Smooth muscle cell (in vitro differentiated cells): ENCODE measurements around the gene SLAMF9. TPM values are rescaled to one million over a fixed set of nuclear protein-coding genes. Genes with fewer than 3 reads are reported as not detected.
"Not testable (repeated sequence)": the region's sequence is repeated elsewhere in the genome, so short reads cannot be mapped to it uniquely, and the experiment has no call there.

Source experiments
- DNase-seq: peaks from one replicate; lab custom pipeline; 2025; ENCODE audit not compliant: unreplicated experiment; lab: John Stamatoyannopoulos, UW
- H2AFZ ChIP-seq: fragments of 200-600 bp; sonication (generic); 2 replicates; pipeline ENCODE4 v1.6.0; 2016; ENCODE audit warnings: antibody characterized with exemption, low read depth, mild to moderate bottlenecking
- H3F3A ChIP-seq: fragments of 200-600 bp; sonication (generic); 2 replicates; pipeline ENCODE4 v1.6.0; 2017; ENCODE audit warnings: antibody characterized with exemption, low read depth
- H3K27ac ChIP-seq: fragments of 200-600 bp; sonication (generic); 2 replicates; pipeline ENCODE4 v1.5.1; 2016; ENCODE audit warnings: low read depth, mild to moderate bottlenecking
- H3K27me3 ChIP-seq: fragments of 200-600 bp; sonication (generic); 2 replicates; pipeline ENCODE4 v1.6.1; 2016; ENCODE audit warnings: low read depth, mild to moderate bottlenecking
- H3K36me3 ChIP-seq: fragments of 200-600 bp; sonication (generic); 2 replicates; pipeline ENCODE4 v1.5.1; 2016; ENCODE audit warnings: low read depth
- H3K4me1 ChIP-seq: fragments of 200-600 bp; sonication (generic); 2 replicates; pipeline ENCODE4 v1.5.1; 2016; ENCODE audit warnings: low read depth
- H3K4me2 ChIP-seq: fragments of 200-600 bp; sonication (generic); 2 replicates; pipeline ENCODE4 v1.6.0; 2016; ENCODE audit warnings: mild to moderate bottlenecking
- H3K4me3 ChIP-seq: fragments of 200-600 bp; sonication (generic); 2 replicates; pipeline ENCODE4 v1.5.1; 2016; ENCODE audit warnings: mild to moderate bottlenecking
- H3K79me2 ChIP-seq: fragments of 200-600 bp; sonication (generic); 2 replicates; pipeline ENCODE4 v1.6.0; 2016; ENCODE audit warnings: low read depth, mild to moderate bottlenecking
- H3K9ac ChIP-seq: fragments of 200-600 bp; sonication (generic); 2 replicates; pipeline ENCODE4 v1.6.0; 2016; ENCODE audit warnings: low read depth
- H3K9me3 ChIP-seq: fragments of 200-600 bp; sonication (generic); replicated peaks from 2 replicates; pipeline ENCODE4 v1.5.1; 2016; ENCODE audit warnings: low read depth
- H4K20me1 ChIP-seq: fragments of 200-600 bp; sonication (generic); 2 replicates; pipeline ENCODE4 v1.6.0; 2016; ENCODE audit warnings: low read depth
- CTCF ChIP-seq: fragments of 200-600 bp; sonication (generic); IDR thresholded peaks from 2 replicates; pipeline ENCODE4 v1.5.1; 2017; ENCODE audit warnings: borderline replicate concordance, mild to moderate bottlenecking, antibody characterized with exemption; ENCODE audit not compliant: insufficient read depth, poor library complexity, severe bottlenecking
- WGBS: methylation state at CpG from one replicate; pipeline ENCODE4 v1.1.7; 2016; ENCODE audit warnings: low lambda C conversion rate; 5-methylcytosine and 5-hydroxymethylcytosine counted together
- polyA plus RNA-seq: library from polyadenylated mRNA; unstranded; fragments of >200 nt; fragmentation: Nextera tagmentation; extraction: Ambion mirVana; gene quantifications from 2 replicates; pipeline ENCODE4 v1.2.1, GENCODE V29; 2016
- total RNA-seq: library from RNA; depleted of rRNA; stranded (reverse); fragments of >200 nt; gene quantifications from 2 replicates; pipeline ENCODE4 v1.2.3, GENCODE V29; 2014

The SLAMF9 gene
- total and polyA plus RNA-seq, 2 experiments from 2014 or later: 1.3 to 2.1 TPM

- no peak overlapping the region for H2AFZ ChIP-seq
- peaks cover 2% of the 10 kb centered on the region for H4K20me1 ChIP-seq
- H3K27ac ChIP-seq: peak overlapping the region; percentile 96
- peaks cover 28% of the 10 kb centered on the region for H3F3A ChIP-seq
- H3K79me2 ChIP-seq: no peaks in the 10 kb centered on the region
- no peaks in the 10 kb centered on the region for H3K27me3 ChIP-seq
- no peaks in the 10 kb centered on the region for H3K9me3 ChIP-seq
- peaks cover 35% of the 10 kb centered on the region for H3K4me1 ChIP-seq
- peak overlapping the region; percentile 88 for H3K9ac ChIP-seq
- no peak for TF ChIP-seq CTCF
- no peak overlapping the region for H3K4me3 ChIP-seq
- 51% methylated on average over 6 of the region's 6 CpGs for WGBS
- H3K36me3 ChIP-seq: no peaks in the 10 kb centered on the region
- DNase-seq: no peak
- H3K4me2 ChIP-seq: peak overlapping the region; percentile 69
These were observed 42.5 kb downstream of the SLAMF9 start for GRCh38 chr1:159911326-159912070.

GRCh38 chr1:159908031-159908940 lies 45.8 kb downstream of the SLAMF9 start:
- H3K36me3 ChIP-seq: no peaks in the 10 kb centered on the region
- no peaks in the 10 kb centered on the region for H4K20me1 ChIP-seq
- H2AFZ ChIP-seq: no peak overlapping the region
- no peak for TF ChIP-seq CTCF
- H3K4me3 ChIP-seq: no peak overlapping the region
- H3K9me3 ChIP-seq: peaks cover 2% of the 10 kb centered on the region
- peaks cover 17% of the 10 kb centered on the region for H3F3A ChIP-seq
- H3K9ac ChIP-seq: no peak overlapping the region
- no peak for DNase-seq
- no peaks in the 10 kb centered on the region for H3K79me2 ChIP-seq
- peak overlapping the region; percentile 69 for H3K4me2 ChIP-seq
- H3K27me3 ChIP-seq: no peaks in the 10 kb centered on the region
- peaks cover 23% of the 10 kb centered on the region for H3K4me1 ChIP-seq
- H3K27ac ChIP-seq: peak overlapping the region; percentile 96
- WGBS: 69% methylated on average over 9 of the region's 9 CpGs

- H3K4me1 ChIP-seq: peaks cover 23% of the 10 kb centered on the region
- H3K79me2 ChIP-seq: no peaks in the 10 kb centered on the region
- H3K9ac ChIP-seq: no peak overlapping the region
- no peaks in the 10 kb centered on the region for H3K36me3 ChIP-seq
- no peak overlapping the region for H3K27ac ChIP-seq
- H2AFZ ChIP-seq: no peak overlapping the region
- no peaks in the 10 kb centered on the region for H4K20me1 ChIP-seq
- peaks cover 11% of the 10 kb centered on the region for H3F3A ChIP-seq
- WGBS: 69% methylated on average over 1 of the region's 1 CpG
- H3K4me2 ChIP-seq: no peak overlapping the region
- no peaks in the 10 kb centered on the region for H3K27me3 ChIP-seq
- TF ChIP-seq CTCF: no peak
- no peak for DNase-seq
- H3K9me3 ChIP-seq: peaks cover 2% of the 10 kb centered on the region
- H3K4me3 ChIP-seq: no peak overlapping the region
These were observed 47.1 kb downstream of the SLAMF9 start for GRCh38 chr1:159906960-159907359.

GRCh38 chr1:159904036-159904435 lies 50.0 kb downstream of the SLAMF9 start:
- H2AFZ ChIP-seq, DNase-seq: not testable (repeated sequence)
- WGBS: 52% methylated on average over 3 of the region's 3 CpGs

More at GRCh38 chr1:159904036-159904435, 50.0 kb downstream of the SLAMF9 start:
- not testable (repeated sequence) for H3K4me3 ChIP-seq, H3K36me3 ChIP-seq, H3K4me2 ChIP-seq, H3K27ac ChIP-seq, H3K79me2 ChIP-seq, H3K9ac ChIP-seq, H4K20me1 ChIP-seq, H3K27me3 ChIP-seq, H3K4me1 ChIP-seq, H3K9me3 ChIP-seq, H3F3A ChIP-seq
